Natural killer cell treated with Interleukin-12 subunit alpha and Interleukin-12 subunit beta and Interleukin-15 and Interleukin-18, amount 100 ng/mL, for 72 hours (primary cell): ENCODE data around the gene PCDHA2. TPM values are rescaled to one million over a fixed set of nuclear protein-coding genes. Genes with fewer than 3 reads are reported as not detected.
"Not testable (repeated sequence)": the region's sequence is repeated elsewhere in the genome, so short reads cannot be mapped to it uniquely, and the experiment has no call there.

ENCODE experiments used
- ATAC-seq, 2 donors: fragments of 150-1000 bp; cut with Tn5 transposase in 1 of 2; sonication (Bioruptor Pico), chemical (Tn5 transposase) in 1 of 2; 2 replicates each; pipeline ENCODE4 v1.10.0; 2021
- DNase-seq: peaks from one replicate; pipeline ENCODE4 v3.0.0; 2022; ENCODE audit warnings: low spot score
- H3K27ac Mint-ChIP-seq, 2 donors: 1 replicate in 1 of 2; 2 replicates in 1 of 2; pipeline ENCODE4 v1.8.0; 2022; ENCODE audit warnings: mixed read lengths in 2 of 2, mild to moderate bottlenecking in 1 of 2, moderate library complexity in 1 of 2
- H3K27me3 Mint-ChIP-seq, 2 donors: 1 replicate in 1 of 2; 2 replicates in 1 of 2; pipeline ENCODE4 v1.8.0; 2022; ENCODE audit warnings: mixed read lengths in 2 of 2
- H3K36me3 Mint-ChIP-seq: one replicate; pipeline ENCODE4 v1.8.0; 2022; ENCODE audit warnings: mixed read lengths
- H3K4me1 Mint-ChIP-seq, 2 donors: 1 replicate in 1 of 2; 2 replicates in 1 of 2; pipeline ENCODE4 v1.8.0; 2022; ENCODE audit warnings: low read depth in 2 of 2, mixed read lengths in 2 of 2, mild to moderate bottlenecking in 1 of 2
- H3K4me3 Mint-ChIP-seq: one replicate; pipeline ENCODE4 v1.8.0; 2022; ENCODE audit warnings: mixed read lengths
- H3K9me3 Mint-ChIP-seq: 2 replicates; pipeline ENCODE4 v1.8.0; 2022; ENCODE audit warnings: mixed read lengths
- total RNA-seq, 2 donors: library from RNA; stranded (reverse); gene quantifications; one replicate each; pipeline ENCODE4 v1.2.3, GENCODE V29; 2022

Gene PCDHA2
- not detected for total RNA-seq

GRCh38 chr5:140794595-140795258 is at the start of gene PCDHA2:
Gene PCDHA2, plus strand, starts transcription at chr5:140794852.
- DNase-seq: no peak
- H3K27ac Mint-ChIP-seq: no peak within 1 kb of the TSS
- no peak within 1 kb of the TSS for H3K4me3 Mint-ChIP-seq
- H3K9me3 Mint-ChIP-seq: peaks cover 6% of the 10 kb centered on the region
- peaks cover 3 to 17% of the 10 kb centered on the region in 2 donors for H3K27me3 Mint-ChIP-seq
- peaks cover 6% of the 10 kb centered on the region for H3K36me3 Mint-ChIP-seq
- H3K4me1 Mint-ChIP-seq: no peaks in the 10 kb centered on the region
- ATAC-seq: no peak

- peaks cover 64% of the 10 kb centered on the region for H3K36me3 Mint-ChIP-seq
- H3K27me3 Mint-ChIP-seq: peaks cover 4 to 24% of the 10 kb centered on the region in 2 donors
- H3K27ac Mint-ChIP-seq: no peak overlapping the region
- DNase-seq (no peak), ATAC-seq (no peak)
- no peaks in the 10 kb centered on the region for H3K4me1 Mint-ChIP-seq
- H3K4me3 Mint-ChIP-seq: no peak overlapping the region
- peaks cover 32% of the 10 kb centered on the region for H3K9me3 Mint-ChIP-seq
Observed at GRCh38 chr5:140753561-140753960, 41.1 kb upstream of the PCDHA2 start.

- H3K27me3 Mint-ChIP-seq: no peaks in the 10 kb centered on the region
- DNase-seq (no peak), ATAC-seq (no peak)
- no peak overlapping the region for H3K4me3 Mint-ChIP-seq
- H3K36me3 Mint-ChIP-seq: peaks cover 54% of the 10 kb centered on the region
- peaks cover 17% of the 10 kb centered on the region for H3K9me3 Mint-ChIP-seq
- no peak overlapping the region for H3K27ac Mint-ChIP-seq
- H3K4me1 Mint-ChIP-seq: no peaks in the 10 kb centered on the region
Observed at GRCh38 chr5:140764177-140764973, 30.3 kb upstream of the PCDHA2 start.

GRCh38 chr5:140767444-140767843 is 27.2 kb upstream of the PCDHA2 start:
- peaks cover 17% of the 10 kb centered on the region for H3K9me3 Mint-ChIP-seq
- H3K4me1 Mint-ChIP-seq: no peaks in the 10 kb centered on the region
- no peak overlapping the region for H3K4me3 Mint-ChIP-seq
- ATAC-seq (no peak), DNase-seq (no peak)
- H3K27me3 Mint-ChIP-seq: no peaks in the 10 kb centered on the region
- no peak overlapping the region for H3K27ac Mint-ChIP-seq
- H3K36me3 Mint-ChIP-seq: peaks cover 47% of the 10 kb centered on the region

- Mint-ChIP-seq H3K4me3 (no peak overlapping the region), H3K9me3 (peaks cover 17% of the 10 kb centered on the region), H3K27me3 (peaks cover 0 to 2% of the 10 kb centered on the region in 2 donors), H3K36me3 (peaks cover 33% of the 10 kb centered on the region), H3K27ac (no peak overlapping the region), H3K4me1 (no peaks in the 10 kb centered on the region)
- DNase-seq: no peak
- no peak for ATAC-seq
Observed at GRCh38 chr5:140780512-140780911, 14.1 kb upstream of the PCDHA2 start.

- Mint-ChIP-seq H3K27me3 (peaks cover 4 to 6% of the 10 kb centered on the region in 2 donors), H3K4me3 (no peak within 1 kb of the TSS), H3K9me3 (peaks cover 9% of the 10 kb centered on the region), H3K4me1 (no peaks in the 10 kb centered on the region), H3K36me3 (peaks cover 18% of the 10 kb centered on the region), H3K27ac (no peak within 1 kb of the TSS)
- no peak for ATAC-seq
- DNase-seq: no peak
Observed at GRCh38 chr5:140785905-140786686, 8.6 kb upstream of the PCDHA2 start, which contains the start of gene PCDHA1. Gene PCDHA1, plus strand, starts transcription at chr5:140786140.

- not testable (repeated sequence) for H3K27ac Mint-ChIP-seq, H3K27me3 Mint-ChIP-seq, H3K4me3 Mint-ChIP-seq, H3K9me3 Mint-ChIP-seq, ATAC-seq, DNase-seq, H3K4me1 Mint-ChIP-seq
- peaks cover 12% of the 10 kb centered on the region for H3K36me3 Mint-ChIP-seq
Observed at GRCh38 chr5:140787422-140787821, 7.2 kb upstream of the PCDHA2 start.

- not testable (repeated sequence) for DNase-seq, H3K27ac Mint-ChIP-seq, ATAC-seq, H3K27me3 Mint-ChIP-seq, H3K4me1 Mint-ChIP-seq, H3K9me3 Mint-ChIP-seq, H3K4me3 Mint-ChIP-seq
- peaks cover 15% of the 10 kb centered on the region for H3K36me3 Mint-ChIP-seq
Observed at GRCh38 chr5:140787849-140788504, 6.7 kb upstream of the PCDHA2 start.

GRCh38 chr5:140791089-140791488 is 3.6 kb upstream of the PCDHA2 start:
- H3K4me3 Mint-ChIP-seq: no peak overlapping the region

GRCh38 chr5:140795259-140795641 is 598 bp downstream of the PCDHA2 start:
- Mint-ChIP-seq H3K27me3 (peaks cover 3 to 19% of the 10 kb centered on the region in 2 donors), H3K27ac (no peak overlapping the region), H3K4me3 (no peak overlapping the region), H3K4me1 (no peaks in the 10 kb centered on the region), H3K9me3 (peaks cover 6% of the 10 kb centered on the region), H3K36me3 (peaks cover 5% of the 10 kb centered on the region)
- ATAC-seq: no peak
- DNase-seq: no peak

More at GRCh38 chr5:140791089-140791488, 3.6 kb upstream of the PCDHA2 start:
- peaks cover 7 to 18% of the 10 kb centered on the region in 2 donors for H3K27me3 Mint-ChIP-seq
- peaks cover 6% of the 10 kb centered on the region for H3K9me3 Mint-ChIP-seq
- peaks cover 10% of the 10 kb centered on the region for H3K36me3 Mint-ChIP-seq
- DNase-seq (no peak), ATAC-seq (no peak)
- H3K4me1 Mint-ChIP-seq: no peaks in the 10 kb centered on the region
- H3K27ac Mint-ChIP-seq: no peak overlapping the region

- not testable (repeated sequence) for DNase-seq, H3K36me3 Mint-ChIP-seq, H3K9me3 Mint-ChIP-seq, H3K4me3 Mint-ChIP-seq, H3K4me1 Mint-ChIP-seq, ATAC-seq, H3K27ac Mint-ChIP-seq
- H3K27me3 Mint-ChIP-seq: peaks cover 3 to 19% of the 10 kb centered on the region in 2 donors
Observed at GRCh38 chr5:140796072-140796717, 1.5 kb downstream of the PCDHA2 start.

GRCh38 chr5:140796718-140797095 is 2.1 kb downstream of the PCDHA2 start:
- H3K4me1 Mint-ChIP-seq: no peaks in the 10 kb centered on the region
- ATAC-seq (no peak), DNase-seq (no peak)
- H3K9me3 Mint-ChIP-seq: peaks cover 3% of the 10 kb centered on the region
- peaks cover 5% of the 10 kb centered on the region for H3K36me3 Mint-ChIP-seq
- H3K27ac Mint-ChIP-seq: no peak overlapping the region
- H3K4me3 Mint-ChIP-seq: no peak overlapping the region
- H3K27me3 Mint-ChIP-seq: peaks cover 3 to 19% of the 10 kb centered on the region in 2 donors
